ENCODE results near the gene TOMM7. TPM values are rescaled to one million over a fixed set of nuclear protein-coding genes. Genes with fewer than 3 reads are reported as not detected.
"Not testable (repeated sequence)": the region's sequence is repeated elsewhere in the genome, so short reads cannot be mapped to it uniquely, and the experiment has no call there.

TOMM7 gene
- total RNA-seq, 1 experiment from 2014 or later, result 295 TPM

DNA sequence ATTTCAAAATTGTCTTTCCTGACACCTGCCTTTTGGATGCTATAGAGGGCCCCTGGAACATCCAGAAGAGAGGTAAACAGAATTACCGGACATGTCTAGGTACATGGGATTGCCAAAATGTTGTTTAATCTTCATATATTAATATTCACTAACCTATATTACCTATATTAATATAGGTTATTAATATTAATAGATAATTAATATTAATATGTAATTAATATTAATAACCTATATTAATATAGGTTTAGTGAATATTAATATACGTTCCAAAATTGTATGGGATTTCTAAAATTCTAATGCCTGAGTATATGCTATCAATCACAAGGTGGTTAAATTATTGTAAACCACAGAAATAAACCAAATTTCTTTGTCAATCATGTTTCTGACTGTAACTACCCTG lies 17.4 kb downstream of the TOMM7 start:
- no peaks in the 10 kb centered on the region for H3K4me1 ChIP-seq (ENCODE audit: control insufficient read depth, insufficient read depth, low read length)
- H3K27ac ChIP-seq (ENCODE audit: low read length), result no peak overlapping the region
- ChIA-PET POLR2A (no interaction called here), CTCF (no interaction called here)
- no peak overlapping the region for H3K4me3 ChIP-seq (ENCODE audit: low read depth in 2 of 2, low read length in 2 of 2)
- no TSS peak for BruUV-seq (replicated peaks)
- no peak for ATAC-seq
- H3K36me3 ChIP-seq (ENCODE audit: control insufficient read depth, insufficient read depth, low read length), result no peaks in the 10 kb centered on the region
- TF ChIP-seq TCF7L2 (IDR thresholded peaks at IDR 0.05; ENCODE audit: low read depth, low read length) (no peak), SIN3A (IDR thresholded peaks at IDR 0.05; ENCODE audit: borderline replicate concordance, insufficient read depth, low read depth, low read length) (no peak), POLR2AphosphoS5 (IDR thresholded peaks at IDR 0.05; ENCODE audit: low read depth, low read length) (no peak)
- TF ChIP-seq, protein P1, sequence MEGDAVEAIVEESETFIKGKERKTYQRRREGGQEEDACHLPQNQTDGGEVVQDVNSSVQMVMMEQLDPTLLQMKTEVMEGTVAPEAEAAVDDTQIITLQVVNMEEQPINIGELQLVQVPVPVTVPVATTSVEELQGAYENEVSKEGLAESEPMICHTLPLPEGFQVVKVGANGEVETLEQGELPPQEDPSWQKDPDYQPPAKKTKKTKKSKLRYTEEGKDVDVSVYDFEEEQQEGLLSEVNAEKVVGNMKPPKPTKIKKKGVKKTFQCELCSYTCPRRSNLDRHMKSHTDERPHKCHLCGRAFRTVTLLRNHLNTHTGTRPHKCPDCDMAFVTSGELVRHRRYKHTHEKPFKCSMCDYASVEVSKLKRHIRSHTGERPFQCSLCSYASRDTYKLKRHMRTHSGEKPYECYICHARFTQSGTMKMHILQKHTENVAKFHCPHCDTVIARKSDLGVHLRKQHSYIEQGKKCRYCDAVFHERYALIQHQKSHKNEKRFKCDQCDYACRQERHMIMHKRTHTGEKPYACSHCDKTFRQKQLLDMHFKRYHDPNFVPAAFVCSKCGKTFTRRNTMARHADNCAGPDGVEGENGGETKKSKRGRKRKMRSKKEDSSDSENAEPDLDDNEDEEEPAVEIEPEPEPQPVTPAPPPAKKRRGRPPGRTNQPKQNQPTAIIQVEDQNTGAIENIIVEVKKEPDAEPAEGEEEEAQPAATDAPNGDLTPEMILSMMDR (IDR thresholded peaks at IDR 0.05), result no peak
- TF ChIP-seq, protein P2, sequence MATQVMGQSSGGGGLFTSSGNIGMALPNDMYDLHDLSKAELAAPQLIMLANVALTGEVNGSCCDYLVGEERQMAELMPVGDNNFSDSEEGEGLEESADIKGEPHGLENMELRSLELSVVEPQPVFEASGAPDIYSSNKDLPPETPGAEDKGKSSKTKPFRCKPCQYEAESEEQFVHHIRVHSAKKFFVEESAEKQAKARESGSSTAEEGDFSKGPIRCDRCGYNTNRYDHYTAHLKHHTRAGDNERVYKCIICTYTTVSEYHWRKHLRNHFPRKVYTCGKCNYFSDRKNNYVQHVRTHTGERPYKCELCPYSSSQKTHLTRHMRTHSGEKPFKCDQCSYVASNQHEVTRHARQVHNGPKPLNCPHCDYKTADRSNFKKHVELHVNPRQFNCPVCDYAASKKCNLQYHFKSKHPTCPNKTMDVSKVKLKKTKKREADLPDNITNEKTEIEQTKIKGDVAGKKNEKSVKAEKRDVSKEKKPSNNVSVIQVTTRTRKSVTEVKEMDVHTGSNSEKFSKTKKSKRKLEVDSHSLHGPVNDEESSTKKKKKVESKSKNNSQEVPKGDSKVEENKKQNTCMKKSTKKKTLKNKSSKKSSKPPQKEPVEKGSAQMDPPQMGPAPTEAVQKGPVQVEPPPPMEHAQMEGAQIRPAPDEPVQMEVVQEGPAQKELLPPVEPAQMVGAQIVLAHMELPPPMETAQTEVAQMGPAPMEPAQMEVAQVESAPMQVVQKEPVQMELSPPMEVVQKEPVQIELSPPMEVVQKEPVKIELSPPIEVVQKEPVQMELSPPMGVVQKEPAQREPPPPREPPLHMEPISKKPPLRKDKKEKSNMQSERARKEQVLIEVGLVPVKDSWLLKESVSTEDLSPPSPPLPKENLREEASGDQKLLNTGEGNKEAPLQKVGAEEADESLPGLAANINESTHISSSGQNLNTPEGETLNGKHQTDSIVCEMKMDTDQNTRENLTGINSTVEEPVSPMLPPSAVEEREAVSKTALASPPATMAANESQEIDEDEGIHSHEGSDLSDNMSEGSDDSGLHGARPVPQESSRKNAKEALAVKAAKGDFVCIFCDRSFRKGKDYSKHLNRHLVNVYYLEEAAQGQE (IDR thresholded peaks at IDR 0.05; ENCODE audit: insufficient read depth in 1 of 2, low read depth in 2 of 2, low read length in 1 of 2), result no peak
- intact Hi-C loops (cut with micrococcal nuclease; ENCODE audit: unreplicated experiment), result no loop called here
- H3K9me3 ChIP-seq (ENCODE audit: control insufficient read depth, insufficient read depth, low read depth, low read length), result no peaks in the 10 kb centered on the region
- DNase-seq (ENCODE audit: low read depth, low spot score), result no peak
- H3K27me3 ChIP-seq (ENCODE audit: control insufficient read depth, insufficient read depth, low read length), result no peaks in the 10 kb centered on the region
- in situ Hi-C loops (cut with HindIII; ENCODE audit: low pct_unique_long_range_greater_than_20kb, low sequenced_read_pairs), result no loop called here

DNA sequence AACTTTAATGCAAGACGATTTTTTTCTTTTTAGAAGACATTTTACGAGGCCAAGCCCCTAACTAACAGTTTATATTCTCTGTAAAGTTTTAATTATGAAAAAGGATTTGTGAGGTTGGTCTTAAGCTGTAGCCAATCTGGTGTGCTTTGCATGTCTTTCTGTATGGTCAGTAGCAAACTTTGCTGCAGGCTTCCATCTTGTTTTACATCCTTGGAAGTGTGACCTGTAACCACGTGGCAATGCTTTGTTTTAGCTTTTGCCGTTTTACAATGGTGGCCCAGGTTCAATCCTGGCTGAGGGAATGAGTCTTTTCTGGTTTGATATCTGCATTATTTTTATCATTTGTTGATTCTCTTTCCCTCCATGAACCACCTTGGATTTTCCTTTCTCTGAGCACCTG lies 19.8 kb downstream of the TOMM7 start:
- H3K4me1 ChIP-seq (ENCODE audit: control insufficient read depth, insufficient read depth, low read length); DNase-seq (ENCODE audit: low read depth, low spot score); H3K27me3 ChIP-seq (ENCODE audit: control insufficient read depth, insufficient read depth, low read length); POLR2A ChIA-PET; ATAC-seq; H3K9me3 ChIP-seq (ENCODE audit: control insufficient read depth, insufficient read depth, low read depth, low read length); intact Hi-C loops (cut with micrococcal nuclease; ENCODE audit: unreplicated experiment); H3K27ac ChIP-seq (ENCODE audit: low read length); in situ Hi-C loops (cut with HindIII; ENCODE audit: low pct_unique_long_range_greater_than_20kb, low sequenced_read_pairs); H3K4me3 ChIP-seq (ENCODE audit: low read depth in 2 of 2, low read length in 2 of 2); H3K36me3 ChIP-seq (ENCODE audit: control insufficient read depth, insufficient read depth, low read length); BruUV-seq (replicated peaks): not testable (repeated sequence)
- CTCF ChIA-PET, result interaction anchor here (0.7 kb wide), 1 partner anchor 208 kb away, joined by 11 read pairs; no protein-coding TSS in a partner anchor

DNA sequence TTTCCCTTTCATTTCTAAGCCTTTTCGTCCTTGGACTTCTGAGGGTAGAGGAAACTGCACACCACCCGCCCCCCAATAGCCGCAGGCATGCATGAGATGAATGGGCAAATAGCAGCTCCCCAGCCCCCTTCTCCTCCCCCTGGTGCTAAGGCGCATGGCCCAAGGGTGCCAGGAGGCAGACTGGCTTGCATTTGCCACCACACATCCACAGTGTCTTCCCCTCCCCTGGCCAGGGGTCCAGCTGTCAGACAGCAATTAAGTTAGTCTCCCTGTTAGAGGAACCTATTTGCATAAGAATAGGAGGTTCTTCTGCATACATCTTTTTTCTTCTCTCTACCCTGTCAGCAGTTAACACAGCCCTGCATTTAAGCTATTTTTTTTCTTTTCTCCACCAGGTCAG lies 20.2 kb downstream of the TOMM7 start:
- in situ Hi-C loops (cut with HindIII; ENCODE audit: low pct_unique_long_range_greater_than_20kb, low sequenced_read_pairs), result no loop called here
- intact Hi-C loops (cut with micrococcal nuclease; ENCODE audit: unreplicated experiment), result no loop called here
- Histone ChIP-seq H3K4me3 (ENCODE audit: low read depth in 2 of 2, low read length in 2 of 2) (no peak overlapping the region), H3K36me3 (ENCODE audit: control insufficient read depth, insufficient read depth, low read length) (no peaks in the 10 kb centered on the region), H3K9me3 (ENCODE audit: control insufficient read depth, insufficient read depth, low read depth, low read length) (no peaks in the 10 kb centered on the region), H3K4me1 (ENCODE audit: control insufficient read depth, insufficient read depth, low read length) (no peaks in the 10 kb centered on the region), H3K27ac (ENCODE audit: low read length) (no peak overlapping the region), H3K27me3 (ENCODE audit: control insufficient read depth, insufficient read depth, low read length) (no peaks in the 10 kb centered on the region)
- no TSS peak for BruUV-seq (replicated peaks)
- ChIA-PET CTCF (interaction anchor here (0.7 kb wide), 2 partner anchors 75 to 208 kb away, joined by 6 to 11 read pairs; partner anchors contain the start of gene IL6), POLR2A (no interaction called here)
- DNase-seq (ENCODE audit: low read depth, low spot score), result no peak
- TF ChIP-seq, protein P1 (IDR thresholded peaks at IDR 0.05), result no peak
- no peak for TF ChIP-seq TCF7L2 (IDR thresholded peaks at IDR 0.05; ENCODE audit: low read depth, low read length)
- no peak for TF ChIP-seq POLR2AphosphoS5 (IDR thresholded peaks at IDR 0.05; ENCODE audit: low read depth, low read length)
- no peak for TF ChIP-seq SIN3A (IDR thresholded peaks at IDR 0.05; ENCODE audit: borderline replicate concordance, insufficient read depth, low read depth, low read length)
- TF ChIP-seq, protein P2 (IDR thresholded peaks at IDR 0.05; ENCODE audit: insufficient read depth in 1 of 2, low read depth in 2 of 2, low read length in 1 of 2), result no peak
- ATAC-seq, result no peak

Measured in Panc1 (cell line).